NB4 (cell line): ENCODE measurements around the gene KAT8.

Experiments
- DNase-seq: peaks from one replicate; pipeline ENCODE4 v3.0.0; 2010; ENCODE audit warnings: low read depth
- H3K4me3 ChIP-seq: one replicate; pipeline ENCODE4 v1.5.1; 2011; ENCODE audit warnings: mild to moderate bottlenecking, low read depth, low read length, moderate library complexity
- CTCF ChIP-seq: IDR thresholded peaks from one replicate; pipeline ENCODE4 v1.5.1; 2012; ENCODE audit warnings: low read depth, low read length
- MAX ChIP-seq: IDR thresholded peaks from 2 replicates; pipeline ENCODE4 v1.6.1; 2011; ENCODE audit warnings: low read depth, low read length
- MYC ChIP-seq: IDR thresholded peaks from 2 replicates; pipeline ENCODE4 v1.6.1; 2011; ENCODE audit warnings: low read depth, low read length
- POLR2A ChIP-seq: IDR thresholded peaks from 2 replicates; pipeline ENCODE4 v1.6.1; 2011; ENCODE audit warnings: mild to moderate bottlenecking; ENCODE audit not compliant: insufficient read length; ENCODE audit errors: extremely low read depth

KAT8 gene

GRCh38 chr16:31083556-31083955 is 33.9 kb upstream of the KAT8 start:
- H3K4me3 ChIP-seq, result no peak overlapping the region
- TF ChIP-seq MYC (no peak), CTCF (no peak), MAX (no peak), POLR2A (no peak)
- DNase-seq, result no peak

- DNase-seq, result no peak
- H3K4me3 ChIP-seq, result no peak overlapping the region
- no peak for TF ChIP-seq MYC
- no peak for TF ChIP-seq CTCF
- no peak for TF ChIP-seq POLR2A
- no peak for TF ChIP-seq MAX
These were observed 33.5 kb upstream of the KAT8 start for GRCh38 chr16:31083981-31084380.

GRCh38 chr16:31084584-31085302 is 32.7 kb upstream of the KAT8 start:
- no peak for DNase-seq
- no peak overlapping the region for H3K4me3 ChIP-seq
- TF ChIP-seq MYC, result no peak
- no peak for TF ChIP-seq CTCF
- no peak for TF ChIP-seq POLR2A
- no peak for TF ChIP-seq MAX

GRCh38 chr16:31085411-31085810 is 32.1 kb upstream of the KAT8 start:
- no peak for DNase-seq
- TF ChIP-seq POLR2A, result no peak
- TF ChIP-seq MYC, result no peak
- H3K4me3 ChIP-seq, result no peak overlapping the region

GRCh38 chr16:31085873-31086628 is 31.4 kb upstream of the KAT8 start:
- H3K4me3 ChIP-seq, result no peak overlapping the region

More at GRCh38 chr16:31085873-31086628, 31.4 kb upstream of the KAT8 start:
- DNase-seq, result no peak
- TF ChIP-seq MAX (no peak), CTCF (no peak), POLR2A (no peak), MYC (no peak)
